SK-N-SH (cell line): ENCODE data around the gene MED27. TPM values are rescaled to one million over a fixed set of nuclear protein-coding genes. Genes with fewer than 3 reads are reported as not detected.

Experiments used
- CTCF ChIA-PET: fragments of 300-600, 350-600 bp; formaldehyde crosslinking; extraction: SDS; loops from one replicate; lab custom pipeline; 2021; lab: Yijun Ruan, JAX
- POLR2A ChIA-PET: fragments of 350-600 bp; sonication (Branson Sonifier 250); formaldehyde crosslinking; extraction: SDS; loops from one replicate; lab custom pipeline; 2020; ENCODE audit warnings: antibody characterized with exemption, inconsistent platforms; lab: Yijun Ruan, JAX
- DNase-seq: peaks from one replicate; pipeline ENCODE4 v3.0.0; 2012
- H2AFZ ChIP-seq: fragments of 200-600 bp; sonication (generic); 2 replicates; pipeline ENCODE4 v1.8.1; 2016; ENCODE audit warnings: antibody characterized with exemption, mild to moderate bottlenecking, low read depth
- H3F3A ChIP-seq: fragments of 200-600 bp; sonication (generic); replicated peaks from 2 replicates; pipeline ENCODE3; 2016; ENCODE audit warnings: antibody characterized with exemption, mild to moderate bottlenecking; ENCODE audit not compliant: insufficient read depth
- H3K27ac ChIP-seq, 2 experiments: fragments of 200-500 bp in 1 of 2; fragments of 200-600 bp in 1 of 2; sonication (Bioruptor generic) in 1 of 2; sonication (generic), shearing (Covaris generic) in 1 of 2; 2 replicates each; pipeline versions ENCODE4 v1.5.1 to v1.6.1; 2014 to 2016; ENCODE audit warnings: low read depth in 2 of 2, inconsistent platforms in 1 of 2, low read length in 1 of 2, mild to moderate bottlenecking in 1 of 2, mixed read lengths in 1 of 2
- H3K27me3 ChIP-seq: fragments of 200-600 bp; sonication (generic), shearing (Covaris generic); 2 replicates; pipeline ENCODE4 v1.6.1; 2016; ENCODE audit warnings: mixed run types; ENCODE audit not compliant: insufficient read depth
- H3K36me3 ChIP-seq, 2 experiments: fragments of 200-500 bp in 1 of 2; fragments of 200-600 bp in 1 of 2; sonication (Bioruptor generic) in 1 of 2; sonication (generic) in 1 of 2; replicated peaks in 1 of 2; 2 replicates each; pipeline versions ENCODE3 to v1.5.1; 2014 to 2016; ENCODE audit warnings: low read length in 1 of 2, mild to moderate bottlenecking in 1 of 2; ENCODE audit not compliant: insufficient read depth in 2 of 2, control insufficient read depth in 1 of 2
- H3K4me1 ChIP-seq, 2 experiments: fragments of 200-500 bp in 1 of 2; fragments of 200-600 bp in 1 of 2; sonication (Bioruptor generic) in 1 of 2; sonication (generic), shearing (Covaris generic) in 1 of 2; 2 replicates each; pipeline versions ENCODE4 v1.5.1 to v1.6.1; 2014 to 2016; ENCODE audit warnings: low read depth in 1 of 2, low read length in 1 of 2, mixed run types in 1 of 2; ENCODE audit not compliant: insufficient read depth in 2 of 2, control insufficient read depth in 1 of 2
- H3K4me2 ChIP-seq: fragments of 200-600 bp; sonication (generic), shearing (Covaris generic); 2 replicates; pipeline ENCODE4 v1.6.1; 2017; ENCODE audit warnings: mixed run types
- H3K4me3 ChIP-seq, 2 experiments: fragments of 200-500 bp in 1 of 2; fragments of 200-600 bp in 1 of 2; sonication (Bioruptor generic) in 1 of 2; sonication (generic), shearing (Covaris generic) in 1 of 2; 2 replicates each; pipeline versions ENCODE4 v1.5.1 to v1.8.1; 2014 to 2016; ENCODE audit warnings: low read depth in 2 of 2, inconsistent platforms in 1 of 2, low read length in 1 of 2, mild to moderate bottlenecking in 1 of 2, mixed read lengths in 1 of 2, moderate library complexity in 1 of 2
- H3K79me2 ChIP-seq: fragments of 200-600 bp; sonication (generic); 2 replicates; pipeline ENCODE4 v1.8.1; 2017; ENCODE audit warnings: mild to moderate bottlenecking; ENCODE audit not compliant: insufficient read depth
- H3K9ac ChIP-seq: fragments of 200-600 bp; sonication (generic); 2 replicates; pipeline ENCODE4 v1.6.1; 2017; ENCODE audit warnings: mixed run types
- H3K9me2 ChIP-seq: fragments of 200-600 bp; sonication (generic); 2 replicates; pipeline ENCODE4 v1.6.1; 2017; ENCODE audit warnings: mixed run types
- H3K9me3 ChIP-seq: fragments of 200-600 bp; sonication (generic); 2 replicates; pipeline ENCODE4 v1.6.1; 2017; ENCODE audit warnings: mixed run types, mild to moderate bottlenecking, moderate library complexity
- H4K20me1 ChIP-seq: fragments of 200-600 bp; sonication (generic); 2 replicates; pipeline ENCODE4 v1.6.1; 2017; ENCODE audit warnings: mild to moderate bottlenecking, mixed run types; ENCODE audit not compliant: insufficient read depth
- CTCF ChIP-seq: fragments of 200-600 bp; sonication (generic); IDR thresholded peaks from 2 replicates; pipeline ENCODE4 v1.6.1; 2017; ENCODE audit warnings: antibody characterized with exemption, mild to moderate bottlenecking, moderate library complexity
- MXI1 ChIP-seq: IDR thresholded peaks from 2 replicates; pipeline ENCODE4 v1.6.1; 2012; ENCODE audit warnings: mild to moderate bottlenecking, low read depth, low read length, improper control_type of control experiment
- POLR2AphosphoS5 ChIP-seq: IDR thresholded peaks from 2 replicates; pipeline ENCODE4 v1.6.1; 2012; ENCODE audit warnings: low read depth, low read length
- SIN3A ChIP-seq: IDR thresholded peaks from 2 replicates; pipeline ENCODE4 v1.6.1; 2012; ENCODE audit warnings: low read depth, mild to moderate bottlenecking, low read length, moderate library complexity, borderline replicate concordance
- TEAD4 ChIP-seq: IDR thresholded peaks from 2 replicates; pipeline ENCODE4 v1.4.0; 2012; ENCODE audit warnings: mild to moderate bottlenecking, borderline replicate concordance; ENCODE audit not compliant: insufficient read depth
- WGBS: methylation state at CpG from one replicate; pipeline ENCODE4 v1.1.6; 2017; ENCODE audit warnings: low lambda C conversion rate; 5-methylcytosine and 5-hydroxymethylcytosine counted together
- polyA plus RNA-seq, 3 experiments: library from polyadenylated mRNA; depleted of rRNA; stranded (reverse); fragments of >200 nt; gene quantifications; 2 replicates each; pipeline ENCODE4 v1.2.3, GENCODE V29; 2012
- TF ChIP-seq, protein P1 (sequence below): IDR thresholded peaks from 2 replicates; pipeline ENCODE4; 2012
- TF ChIP-seq, protein P2 (sequence below): IDR thresholded peaks from 2 replicates; pipeline ENCODE4 v1.6.1; 2012; ENCODE audit warnings: mild to moderate bottlenecking, low read depth, low read length, moderate library complexity

The MED27 gene
- polyA plus RNA-seq, 1 of the 3 experiments (the other 2 are of a cell fraction): 35.0 TPM

GRCh38 chr9:131874916-131875670, 204.6 kb downstream of the MED27 start:
- H3K4me1 ChIP-seq: peaks cover 0 to 6% of the 10 kb centered on the region in 2 experiments; a peak in 1 of 4 replicates
- no peaks in the 10 kb centered on the region for H3K9me3 ChIP-seq
- H3K4me2 ChIP-seq: no peak overlapping the region
- DNase-seq: no peak
- no peaks in the 10 kb centered on the region for H3K36me3 ChIP-seq
- peaks cover 4% of the 10 kb centered on the region; the same call in 1 of the 2 replicates for H4K20me1 ChIP-seq
- no peak overlapping the region for H3K27ac ChIP-seq
- no peaks in the 10 kb centered on the region for H3K9me2 ChIP-seq
- POLR2A ChIA-PET: no interaction called here
- no peak overlapping the region for H3K9ac ChIP-seq
- H3F3A ChIP-seq: no peaks in the 10 kb centered on the region
- no peaks in the 10 kb centered on the region for H3K79me2 ChIP-seq
- no peak for TF ChIP-seq CTCF
- TF ChIP-seq SIN3A: no peak
- TF ChIP-seq, protein P1, sequence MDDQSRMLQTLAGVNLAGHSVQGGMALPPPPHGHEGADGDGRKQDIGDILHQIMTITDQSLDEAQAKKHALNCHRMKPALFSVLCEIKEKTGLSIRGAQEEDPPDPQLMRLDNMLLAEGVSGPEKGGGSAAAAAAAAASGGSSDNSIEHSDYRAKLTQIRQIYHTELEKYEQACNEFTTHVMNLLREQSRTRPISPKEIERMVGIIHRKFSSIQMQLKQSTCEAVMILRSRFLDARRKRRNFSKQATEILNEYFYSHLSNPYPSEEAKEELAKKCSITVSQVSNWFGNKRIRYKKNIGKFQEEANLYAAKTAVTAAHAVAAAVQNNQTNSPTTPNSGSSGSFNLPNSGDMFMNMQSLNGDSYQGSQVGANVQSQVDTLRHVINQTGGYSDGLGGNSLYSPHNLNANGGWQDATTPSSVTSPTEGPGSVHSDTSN: no peak
- no peak for TF ChIP-seq TEAD4
- TF ChIP-seq POLR2AphosphoS5: no peak
- WGBS: 94% methylated on average over 11 of the region's 12 CpGs
- no peak overlapping the region for H2AFZ ChIP-seq
- CTCF ChIA-PET: no interaction called here
- no peaks in the 10 kb centered on the region for H3K27me3 ChIP-seq
- H3K4me3 ChIP-seq: no peak overlapping the region

DNA sequence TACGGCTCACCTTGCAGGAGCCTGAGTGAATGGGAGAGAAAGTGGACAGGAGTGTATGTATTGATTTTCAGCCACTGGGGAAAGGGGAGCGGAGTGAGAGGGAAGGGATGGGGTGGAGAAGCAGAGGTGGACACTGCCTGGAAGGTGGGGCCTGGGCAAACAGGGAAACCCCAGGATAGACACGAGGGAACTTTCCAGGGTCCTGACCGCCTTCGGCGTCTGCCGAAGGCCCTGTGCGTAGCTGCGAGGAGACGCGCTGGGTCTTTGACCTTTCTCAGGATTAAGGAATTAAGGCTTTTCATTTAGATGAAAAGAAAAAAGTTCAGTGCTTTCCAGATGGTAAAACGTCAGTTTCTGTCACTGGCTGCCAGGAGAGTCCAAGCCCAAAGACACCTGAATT, 205.2 kb downstream of the MED27 start:
- no peaks in the 10 kb centered on the region for H3F3A ChIP-seq
- H2AFZ ChIP-seq: no peak overlapping the region
- TF ChIP-seq MXI1: no peak
- TF ChIP-seq, protein P2, sequence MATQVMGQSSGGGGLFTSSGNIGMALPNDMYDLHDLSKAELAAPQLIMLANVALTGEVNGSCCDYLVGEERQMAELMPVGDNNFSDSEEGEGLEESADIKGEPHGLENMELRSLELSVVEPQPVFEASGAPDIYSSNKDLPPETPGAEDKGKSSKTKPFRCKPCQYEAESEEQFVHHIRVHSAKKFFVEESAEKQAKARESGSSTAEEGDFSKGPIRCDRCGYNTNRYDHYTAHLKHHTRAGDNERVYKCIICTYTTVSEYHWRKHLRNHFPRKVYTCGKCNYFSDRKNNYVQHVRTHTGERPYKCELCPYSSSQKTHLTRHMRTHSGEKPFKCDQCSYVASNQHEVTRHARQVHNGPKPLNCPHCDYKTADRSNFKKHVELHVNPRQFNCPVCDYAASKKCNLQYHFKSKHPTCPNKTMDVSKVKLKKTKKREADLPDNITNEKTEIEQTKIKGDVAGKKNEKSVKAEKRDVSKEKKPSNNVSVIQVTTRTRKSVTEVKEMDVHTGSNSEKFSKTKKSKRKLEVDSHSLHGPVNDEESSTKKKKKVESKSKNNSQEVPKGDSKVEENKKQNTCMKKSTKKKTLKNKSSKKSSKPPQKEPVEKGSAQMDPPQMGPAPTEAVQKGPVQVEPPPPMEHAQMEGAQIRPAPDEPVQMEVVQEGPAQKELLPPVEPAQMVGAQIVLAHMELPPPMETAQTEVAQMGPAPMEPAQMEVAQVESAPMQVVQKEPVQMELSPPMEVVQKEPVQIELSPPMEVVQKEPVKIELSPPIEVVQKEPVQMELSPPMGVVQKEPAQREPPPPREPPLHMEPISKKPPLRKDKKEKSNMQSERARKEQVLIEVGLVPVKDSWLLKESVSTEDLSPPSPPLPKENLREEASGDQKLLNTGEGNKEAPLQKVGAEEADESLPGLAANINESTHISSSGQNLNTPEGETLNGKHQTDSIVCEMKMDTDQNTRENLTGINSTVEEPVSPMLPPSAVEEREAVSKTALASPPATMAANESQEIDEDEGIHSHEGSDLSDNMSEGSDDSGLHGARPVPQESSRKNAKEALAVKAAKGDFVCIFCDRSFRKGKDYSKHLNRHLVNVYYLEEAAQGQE: peak; percentile 82
- no peak overlapping the region for H3K9ac ChIP-seq
- ChIA-PET CTCF (interaction anchor here (0.9 kb wide), 1 partner anchor 70 kb away, joined by 4 read pairs; no protein-coding TSS in a partner anchor), POLR2A (no interaction called here)
- H3K4me3 ChIP-seq: no peak overlapping the region
- peaks cover 0 to 12% of the 10 kb centered on the region in 2 experiments; a peak in 2 of 4 replicates for H3K4me1 ChIP-seq
- H3K9me2 ChIP-seq: no peaks in the 10 kb centered on the region
- no peak overlapping the region for H3K4me2 ChIP-seq
- no peak overlapping the region for H3K27ac ChIP-seq
- H3K27me3 ChIP-seq: no peaks in the 10 kb centered on the region
- DNase-seq: no peak
- no peaks in the 10 kb centered on the region for H3K36me3 ChIP-seq
- peaks cover 4% of the 10 kb centered on the region; the same call in 1 of the 2 replicates for H4K20me1 ChIP-seq
- H3K9me3 ChIP-seq: no peaks in the 10 kb centered on the region
- 92% methylated on average over 12 of the region's 12 CpGs for WGBS
- H3K79me2 ChIP-seq: no peaks in the 10 kb centered on the region
